ENCODE results near the gene LPAR3. TPM values are rescaled to one million over a fixed set of nuclear protein-coding genes. Genes with fewer than 3 reads are reported as not detected.

Gene LPAR3
- polyA plus RNA-seq, 2 of the 4 experiments (the other 2 are of a cell fraction), result 0.01 to 0.08 TPM

DNA sequence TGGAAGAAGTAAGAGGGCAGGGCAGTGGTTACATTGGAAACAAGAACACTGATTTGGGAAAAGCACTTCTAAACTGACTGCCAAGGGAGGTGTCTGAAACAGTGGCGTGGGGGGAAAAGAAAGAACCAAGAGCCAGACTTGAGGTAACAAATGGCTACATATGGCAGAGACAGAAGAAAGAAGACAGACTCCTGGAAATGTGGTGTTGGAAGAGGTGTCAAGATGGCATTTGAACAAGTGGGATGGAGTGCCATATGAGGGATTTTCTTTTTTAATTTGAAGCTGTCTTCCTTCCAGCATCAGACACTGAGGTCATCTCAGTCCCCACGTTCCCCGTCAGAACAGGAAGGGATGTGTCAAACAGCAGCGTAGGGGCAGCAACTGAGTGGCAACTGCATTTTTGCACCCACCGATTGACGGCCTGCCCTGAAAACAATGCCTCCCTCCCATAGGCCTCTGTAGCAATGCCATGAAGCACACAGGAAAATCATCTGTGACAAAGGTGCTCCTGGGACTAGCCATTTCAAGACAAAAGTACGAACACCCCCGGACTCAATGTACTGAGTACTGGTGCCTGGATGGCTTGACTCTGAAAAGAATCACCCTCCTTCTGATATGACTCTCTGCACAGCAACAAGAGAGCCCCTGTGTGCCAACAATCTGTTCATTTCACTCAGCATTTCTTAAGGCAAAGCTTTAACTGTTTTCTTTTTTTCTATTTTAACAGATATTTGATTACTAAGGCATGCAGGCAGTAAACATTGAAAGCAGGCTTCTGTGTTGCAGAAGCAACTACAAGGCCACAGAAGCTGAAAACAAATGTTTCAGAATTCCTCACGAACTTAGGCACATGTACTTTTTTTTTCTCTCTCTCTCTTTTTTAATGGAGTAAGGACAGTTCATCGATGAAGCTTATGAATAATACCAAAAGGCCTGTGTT is 37.0 kb downstream of the LPAR3 start (continued):
- TF ChIP-seq ZNF302 (CRISPR knock-in tag; IDR thresholded peaks at IDR 0.05), result no peak

DNA sequence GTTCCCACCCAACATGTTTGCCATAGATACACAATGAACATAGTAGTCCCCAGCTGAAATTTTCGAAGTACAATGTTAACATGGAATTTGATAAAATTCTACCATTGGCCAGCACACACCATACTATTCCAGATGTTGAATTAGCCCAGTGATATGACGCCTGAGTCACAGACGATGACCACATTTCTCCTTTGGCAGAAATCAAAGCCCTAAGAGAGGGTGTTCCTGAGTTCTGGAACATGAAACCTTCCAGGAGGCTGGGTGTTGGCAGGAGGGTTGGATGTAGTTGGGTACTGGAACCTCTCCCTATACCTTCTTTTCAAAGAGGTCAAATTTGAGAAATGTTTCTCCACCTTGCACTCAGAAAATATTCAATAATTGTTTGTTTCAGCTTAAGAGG is 37.8 kb downstream of the LPAR3 start:
- CTCF ChIA-PET, result no interaction called here
- Histone ChIP-seq H3K4me3 (no peak overlapping the region), H3K9me3 (no peaks in the 10 kb centered on the region), H3K27ac (no peak overlapping the region), H3K4me2 (no peak overlapping the region), H3K4me1 (peaks cover 4% of the 10 kb centered on the region; the same call in 1 of the 3 replicates)
- POLR2A ChIA-PET, result no interaction called here
- ATAC-seq (no peak), FAIRE-seq (no peak), DNase-seq (ENCODE audit: low read depth in 1 of 2, low spot score in 1 of 2) (no peak)
- WGBS (ENCODE audit: missing lambda C conversion rate), result 45% methylated on average over 3 of the region's 3 CpGs
- no peak for TF ChIP-seq ZFP36 (IDR thresholded peaks at IDR 0.05; ENCODE audit: borderline replicate concordance, partially characterized antibody)
- TF ChIP-seq, protein P1, sequence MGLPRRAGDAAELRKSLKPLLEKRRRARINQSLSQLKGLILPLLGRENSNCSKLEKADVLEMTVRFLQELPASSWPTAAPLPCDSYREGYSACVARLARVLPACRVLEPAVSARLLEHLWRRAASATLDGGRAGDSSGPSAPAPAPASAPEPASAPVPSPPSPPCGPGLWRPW (IDR thresholded peaks at IDR 0.05), result no peak
- no peak for TF ChIP-seq SREBF2 (IDR thresholded peaks at IDR 0.05)
- TF ChIP-seq, protein P2, sequence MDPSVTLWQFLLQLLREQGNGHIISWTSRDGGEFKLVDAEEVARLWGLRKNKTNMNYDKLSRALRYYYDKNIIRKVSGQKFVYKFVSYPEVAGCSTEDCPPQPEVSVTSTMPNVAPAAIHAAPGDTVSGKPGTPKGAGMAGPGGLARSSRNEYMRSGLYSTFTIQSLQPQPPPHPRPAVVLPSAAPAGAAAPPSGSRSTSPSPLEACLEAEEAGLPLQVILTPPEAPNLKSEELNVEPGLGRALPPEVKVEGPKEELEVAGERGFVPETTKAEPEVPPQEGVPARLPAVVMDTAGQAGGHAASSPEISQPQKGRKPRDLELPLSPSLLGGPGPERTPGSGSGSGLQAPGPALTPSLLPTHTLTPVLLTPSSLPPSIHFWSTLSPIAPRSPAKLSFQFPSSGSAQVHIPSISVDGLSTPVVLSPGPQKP (IDR thresholded peaks at IDR 0.05; ENCODE audit: low read depth, low read length), result no peak
- TF ChIP-seq, protein P3, sequence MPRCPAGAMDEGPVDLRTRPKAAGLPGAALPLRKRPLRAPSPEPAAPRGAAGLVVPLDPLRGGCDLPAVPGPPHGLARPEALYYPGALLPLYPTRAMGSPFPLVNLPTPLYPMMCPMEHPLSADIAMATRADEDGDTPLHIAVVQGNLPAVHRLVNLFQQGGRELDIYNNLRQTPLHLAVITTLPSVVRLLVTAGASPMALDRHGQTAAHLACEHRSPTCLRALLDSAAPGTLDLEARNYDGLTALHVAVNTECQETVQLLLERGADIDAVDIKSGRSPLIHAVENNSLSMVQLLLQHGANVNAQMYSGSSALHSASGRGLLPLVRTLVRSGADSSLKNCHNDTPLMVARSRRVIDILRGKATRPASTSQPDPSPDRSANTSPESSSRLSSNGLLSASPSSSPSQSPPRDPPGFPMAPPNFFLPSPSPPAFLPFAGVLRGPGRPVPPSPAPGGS (IDR thresholded peaks at IDR 0.05), result no peak
- TF ChIP-seq NFE2L2 (conservative IDR thresholded peaks at IDR 0.05; ENCODE audit: low read length), result no peak
- TF ChIP-seq ESRRA (IDR thresholded peaks at IDR 0.05; ENCODE audit: borderline replicate concordance, low read length), result no peak
- no peak for TF ChIP-seq HOXA7 (CRISPR knock-in tag; IDR thresholded peaks at IDR 0.05)

DNA sequence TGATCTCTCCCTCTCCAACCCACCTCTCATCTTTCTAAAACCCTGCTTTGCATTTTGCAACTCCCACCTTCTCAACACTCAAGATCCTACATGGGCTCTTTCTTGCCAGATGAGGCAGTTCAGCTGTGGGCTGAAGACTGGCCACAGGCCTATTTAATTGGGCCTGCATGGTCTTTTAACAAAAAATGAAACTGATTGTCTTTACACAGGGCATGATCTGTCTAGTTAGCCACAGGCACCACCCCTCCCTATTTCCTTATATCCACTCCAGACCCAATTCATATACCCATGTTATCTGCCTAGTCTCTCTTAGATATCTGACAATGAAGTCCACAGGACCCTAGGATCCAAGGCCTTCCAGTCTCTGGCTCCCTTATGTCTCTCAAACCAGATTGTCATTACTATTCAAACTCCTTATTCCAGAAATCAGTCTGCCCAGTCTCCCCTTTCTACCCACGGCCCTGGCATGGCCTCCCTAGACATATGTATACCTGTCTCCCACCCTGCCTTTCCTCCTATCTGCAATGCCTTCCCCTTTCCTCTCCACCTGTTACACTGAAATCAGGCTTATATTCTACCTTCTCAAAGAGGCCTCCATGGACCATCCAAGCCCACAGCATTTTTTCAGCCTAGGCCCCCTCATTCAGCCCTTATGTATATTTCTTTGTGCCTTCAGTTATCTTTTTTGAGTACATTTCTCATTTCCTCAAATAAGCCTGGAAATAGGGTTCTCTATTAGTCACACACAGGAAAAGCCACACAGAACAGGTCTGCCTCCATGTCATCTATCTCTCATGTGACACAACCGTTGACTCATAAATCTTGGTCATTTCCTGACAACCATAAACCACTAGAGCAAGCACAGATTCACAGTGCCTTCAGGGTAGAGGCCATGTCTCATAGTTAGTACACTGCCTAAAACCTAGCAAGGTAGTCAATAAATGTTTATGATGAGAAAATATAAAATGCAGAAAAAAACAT is 39.0 kb downstream of the LPAR3 start:
- POLR2A ChIA-PET, result no interaction called here
- DNase-seq (ENCODE audit: low read depth in 1 of 2, low spot score in 1 of 2), result peak; percentile 10 to 20
- Histone ChIP-seq H3K4me3 (no peak overlapping the region), H3K9me3 (no peaks in the 10 kb centered on the region), H3K4me1 (peaks cover 4% of the 10 kb centered on the region; the same call in 1 of the 3 replicates), H3K4me2 (no peak overlapping the region), H3K27ac (no peak overlapping the region)
- 30% methylated on average over 2 of the region's 2 CpGs for whole genome bisulfite sequencing (ENCODE audit: missing lambda C conversion rate)
- TF ChIP-seq RCOR1 (IDR thresholded peaks at IDR 0.05; ENCODE audit: low read depth, low read length), result no peak
- TF ChIP-seq HEYL (CRISPR knock-in tag; IDR thresholded peaks at IDR 0.05), result no peak
- CTCF ChIA-PET, result no interaction called here
- FAIRE-seq, result no peak
- peak in 1 of 2 experiments; percentile 75; a peak in 3 of 6 replicates for ATAC-seq

DNA sequence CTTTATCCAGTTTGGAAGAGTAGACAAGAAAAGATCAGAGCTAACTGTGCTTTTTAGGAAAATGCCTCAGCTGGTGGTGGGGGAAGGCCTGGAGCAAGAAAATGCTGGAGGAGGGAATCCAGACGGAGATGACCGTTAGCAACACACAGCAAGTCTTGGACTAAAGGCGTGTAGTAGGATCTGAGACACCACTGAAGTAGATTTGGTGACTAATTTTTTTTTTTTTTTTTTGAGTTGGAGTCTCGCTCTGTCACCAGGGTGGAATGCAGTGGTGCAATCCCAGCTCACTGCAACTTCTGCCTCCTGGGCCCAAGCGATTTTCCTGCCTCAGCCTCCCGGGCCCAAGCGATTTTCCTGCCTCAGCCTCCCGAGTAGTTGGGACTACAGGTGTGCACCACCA is 41.2 kb downstream of the LPAR3 start:
- DNase-seq (ENCODE audit: low read depth in 1 of 2, low spot score in 1 of 2) (peak; percentile 16 to 22), ATAC-seq (peak; percentile 66 to 70; a peak in 4 of 6 replicates), FAIRE-seq (no peak)
- CTCF ChIA-PET, result interaction anchor here (0.6 to 1.4 kb wide), 2 partner anchors 31 to 84 kb away, joined by 3 to 6 read pairs; no protein-coding TSS in a partner anchor
- 14% methylated on average over 8 of the region's 8 CpGs for WGBS (ENCODE audit: missing lambda C conversion rate)
- H3K9me3 ChIP-seq, result no peaks in the 10 kb centered on the region
- POLR2A ChIA-PET, result no interaction called here
- peaks cover 4% of the 10 kb centered on the region; the same call in 1 of the 3 replicates for H3K4me1 ChIP-seq
- TF ChIP-seq NFE2L2 (conservative IDR thresholded peaks at IDR 0.05; ENCODE audit: low read length) (no peak), JUNB (IDR thresholded peaks at IDR 0.05) (no peak), CEBPB (IDR thresholded peaks at IDR 0.05) (0 out of 4 replicates have a peak, but pooled peaks of 1 of the 2 experiments have one; percentile 9), RAD21 (conservative IDR thresholded peaks at IDR 0.05 in 1 of 2, IDR thresholded peaks at IDR 0.05 in 1 of 2) (no peak)
- TF ChIP-seq, protein P4, sequence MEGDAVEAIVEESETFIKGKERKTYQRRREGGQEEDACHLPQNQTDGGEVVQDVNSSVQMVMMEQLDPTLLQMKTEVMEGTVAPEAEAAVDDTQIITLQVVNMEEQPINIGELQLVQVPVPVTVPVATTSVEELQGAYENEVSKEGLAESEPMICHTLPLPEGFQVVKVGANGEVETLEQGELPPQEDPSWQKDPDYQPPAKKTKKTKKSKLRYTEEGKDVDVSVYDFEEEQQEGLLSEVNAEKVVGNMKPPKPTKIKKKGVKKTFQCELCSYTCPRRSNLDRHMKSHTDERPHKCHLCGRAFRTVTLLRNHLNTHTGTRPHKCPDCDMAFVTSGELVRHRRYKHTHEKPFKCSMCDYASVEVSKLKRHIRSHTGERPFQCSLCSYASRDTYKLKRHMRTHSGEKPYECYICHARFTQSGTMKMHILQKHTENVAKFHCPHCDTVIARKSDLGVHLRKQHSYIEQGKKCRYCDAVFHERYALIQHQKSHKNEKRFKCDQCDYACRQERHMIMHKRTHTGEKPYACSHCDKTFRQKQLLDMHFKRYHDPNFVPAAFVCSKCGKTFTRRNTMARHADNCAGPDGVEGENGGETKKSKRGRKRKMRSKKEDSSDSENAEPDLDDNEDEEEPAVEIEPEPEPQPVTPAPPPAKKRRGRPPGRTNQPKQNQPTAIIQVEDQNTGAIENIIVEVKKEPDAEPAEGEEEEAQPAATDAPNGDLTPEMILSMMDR (IDR thresholded peaks at IDR 0.05), result no peak
- H3K27ac ChIP-seq, result peak overlapping the region in 1 of 2 experiments; percentile 44; a peak in 1 of 6 replicates
- H3K4me3 ChIP-seq, result no peak overlapping the region
- peak overlapping the region; percentile 10; the same call in 1 of the 3 replicates for H3K4me2 ChIP-seq
